ENCODE measurements around the gene AFDN.

- TF ChIP-seq GATA2 (IDR thresholded peaks at IDR 0.05; ENCODE audit: low read depth, low read length) (no peak), GATA3 (IDR thresholded peaks at IDR 0.05; ENCODE audit: low read depth, low read length) (no peak)
These were observed 4.6 kb downstream of the AFDN start for GRCh38 chr6:167831281-167831828.

Measured in SH-SY5Y (cell line).